ENCODE measurements around the gene ADGRG2.
A peak's percentile ranks its signal among the peaks of the same experiment; 100 is the strongest.
"Not testable (repeated sequence)": the region's sequence is repeated elsewhere in the genome, so short reads cannot be mapped to it uniquely, and the experiment has no call there.

ADGRG2 gene

DNA sequence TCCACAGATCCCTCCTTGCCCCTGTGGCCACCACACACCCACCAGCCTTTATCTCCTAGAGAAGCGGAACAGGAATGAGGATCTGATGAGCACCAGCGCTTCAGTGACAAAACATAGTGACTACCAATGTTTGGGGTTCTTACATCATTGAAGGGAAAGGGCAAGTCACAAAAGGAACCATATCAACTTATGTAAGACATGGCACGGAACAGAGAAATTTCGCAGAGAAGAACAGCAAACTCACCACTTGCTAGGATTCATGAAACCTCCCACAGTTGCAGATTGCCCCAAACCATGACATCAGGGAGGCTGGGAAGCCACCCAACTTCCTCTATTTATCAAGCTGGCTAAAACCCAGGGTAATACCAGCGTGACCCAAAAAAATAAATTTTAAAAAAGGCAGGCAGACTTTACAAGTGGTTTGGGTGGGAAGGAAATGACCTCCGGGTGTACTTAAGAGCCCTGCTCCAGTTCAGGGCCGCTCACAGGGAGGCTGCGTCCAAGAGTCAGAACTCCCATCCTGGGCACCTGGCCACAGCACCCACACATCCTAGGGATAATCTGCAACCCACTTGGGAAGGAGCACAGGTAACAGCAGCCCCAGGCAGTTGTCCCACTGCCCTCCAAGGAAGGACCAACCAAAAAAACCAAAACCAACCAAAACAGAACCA lies 36.0 kb downstream of the ADGRG2 start:
- DNase-seq (ENCODE audit: low spot score) = no peak

DNA sequence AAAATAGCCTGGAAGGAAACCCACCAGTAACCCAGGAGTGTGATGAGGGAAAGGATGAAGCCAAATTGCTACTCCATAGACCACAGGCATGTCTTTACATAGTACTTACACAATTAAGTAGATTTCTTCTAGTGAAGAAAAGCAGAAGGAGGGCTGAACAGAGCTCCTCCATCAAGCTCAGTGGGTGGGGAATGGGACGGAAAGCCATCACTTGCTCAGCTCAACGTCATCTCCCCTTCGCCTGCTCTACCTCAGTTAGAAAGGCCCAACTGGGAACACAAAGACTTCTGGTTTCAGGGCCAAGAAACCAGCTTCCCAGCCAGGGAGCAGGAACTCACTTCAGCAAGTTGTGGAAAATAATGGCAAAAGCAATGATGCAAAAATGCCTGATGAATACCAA lies 36.6 kb downstream of the ADGRG2 start:
- no peak for DNase-seq (ENCODE audit: low spot score)

DNA sequence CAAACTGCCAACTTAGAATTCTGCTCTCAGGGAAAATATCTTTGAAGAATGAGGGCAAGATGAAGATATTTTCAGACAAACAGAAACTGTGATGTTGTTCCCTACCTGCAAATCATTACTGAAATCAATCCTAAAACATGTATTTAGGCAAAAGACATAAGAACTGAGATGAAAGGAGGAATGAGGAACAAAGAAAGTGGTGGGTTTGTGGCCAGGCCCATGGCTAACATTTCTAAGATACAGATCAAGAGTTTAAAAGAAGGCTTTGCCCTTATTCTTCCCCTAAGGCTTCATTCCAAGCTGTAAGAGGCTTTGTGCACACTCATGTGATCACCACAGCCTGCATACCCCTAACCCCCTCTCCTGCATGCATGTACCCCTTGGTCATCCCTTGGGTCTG lies 46.5 kb downstream of the ADGRG2 start:
- DNase-seq (ENCODE audit: low spot score) = no peak

DNA sequence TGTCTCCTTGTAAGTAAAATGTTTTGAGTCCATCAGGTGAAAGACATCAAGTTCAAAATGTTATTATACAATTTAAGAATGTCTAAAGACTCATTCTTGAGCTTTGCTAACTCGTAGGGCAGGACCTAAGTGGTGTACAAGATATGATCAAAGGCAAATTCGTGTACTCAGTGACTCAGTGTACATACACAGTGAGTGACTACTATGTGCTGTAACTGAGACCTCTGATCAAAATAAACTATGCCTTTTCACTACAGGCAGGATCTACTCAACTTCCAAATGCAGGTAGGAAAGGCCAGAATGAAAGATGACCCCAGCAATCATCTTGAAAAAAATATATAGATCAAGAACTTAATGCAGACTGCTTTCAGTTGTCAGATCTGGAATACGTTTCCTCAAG lies 49.9 kb downstream of the ADGRG2 start:
- DNase-seq (ENCODE audit: low spot score) = no peak

DNA sequence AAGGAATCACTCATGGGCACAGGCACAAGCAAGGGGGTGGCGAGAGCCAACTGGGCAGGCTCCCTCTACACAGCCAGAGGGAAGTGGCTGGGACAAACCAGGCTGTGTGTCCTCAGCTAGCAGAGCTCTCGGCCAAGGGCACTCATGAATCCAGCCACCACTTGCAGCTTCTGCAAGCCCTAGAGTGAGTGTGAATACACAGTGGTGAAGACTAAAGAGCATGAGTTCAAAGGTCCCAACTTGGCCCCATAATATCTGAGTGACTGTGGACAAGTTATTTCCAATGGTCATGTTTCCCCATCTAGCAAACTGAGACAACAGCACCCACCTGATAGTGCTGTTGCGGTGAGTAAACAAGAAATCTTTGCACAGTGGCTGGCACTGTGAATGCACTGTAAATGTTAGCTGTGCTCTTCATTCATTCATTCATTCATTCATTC lies 51.7 kb downstream of the ADGRG2 start:
- DNase-seq (ENCODE audit: low spot score) = no peak

DNA sequence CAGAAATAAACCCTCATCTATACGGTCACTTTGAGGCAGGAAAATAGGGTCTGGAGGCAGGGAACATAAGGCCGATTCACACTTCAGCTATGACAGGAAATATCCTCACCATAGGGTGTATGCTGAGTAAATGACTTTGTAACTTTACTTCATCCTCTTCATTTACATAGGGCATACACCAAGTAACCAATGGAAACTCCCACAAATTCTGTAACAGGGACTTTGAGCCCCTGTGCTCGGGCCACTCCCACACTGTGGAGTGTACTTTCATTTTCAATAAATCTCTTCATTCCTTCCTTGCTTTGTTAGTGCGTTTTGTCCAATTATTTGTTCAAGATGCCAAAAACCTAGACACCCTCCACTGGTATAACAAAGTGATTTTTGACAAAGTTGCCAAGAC lies 55.3 kb downstream of the ADGRG2 start:
- DNase-seq (ENCODE audit: low spot score) = not testable (repeated sequence)

DNA sequence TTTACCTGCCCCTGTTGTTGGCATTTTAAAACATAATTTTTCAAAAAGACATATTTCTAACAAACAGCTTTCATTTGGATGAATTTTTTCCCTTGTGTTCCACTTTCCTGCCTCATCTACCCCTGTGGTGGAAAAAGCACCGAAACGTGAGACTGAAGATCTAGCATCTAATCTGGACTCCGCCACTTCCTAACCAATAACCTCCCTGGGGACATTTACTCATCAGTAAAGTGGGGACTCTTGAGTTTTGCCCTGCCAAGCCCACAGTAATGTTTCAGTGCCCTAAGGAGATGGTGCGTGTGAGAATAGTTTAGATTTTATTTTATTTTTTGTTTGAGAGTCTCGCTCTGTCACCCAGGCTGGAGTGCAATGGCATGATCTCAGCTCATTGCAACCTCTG lies 56.7 kb downstream of the ADGRG2 start:
- no peak for DNase-seq (ENCODE audit: low spot score)

DNA sequence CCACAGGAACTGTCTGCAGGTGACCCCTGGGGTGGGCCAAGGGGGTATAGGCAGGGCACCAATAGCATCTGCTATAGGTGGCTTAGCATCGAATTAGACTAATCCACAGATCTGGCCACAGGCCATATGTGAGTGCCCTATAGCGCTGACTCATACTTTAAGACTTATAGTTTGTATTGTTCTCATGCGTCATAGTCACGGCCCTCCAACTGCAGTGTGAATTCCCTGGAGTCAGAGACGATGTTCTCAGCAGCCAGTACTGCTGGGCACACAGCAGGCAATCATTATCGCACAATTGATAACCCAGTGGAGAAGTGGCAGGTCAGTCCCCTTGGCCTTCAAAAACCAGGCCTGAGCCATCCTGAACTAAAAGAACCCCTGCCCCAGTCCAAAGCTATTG lies 58.1 kb downstream of the ADGRG2 start:
- no peak for DNase-seq (ENCODE audit: low spot score)

DNA sequence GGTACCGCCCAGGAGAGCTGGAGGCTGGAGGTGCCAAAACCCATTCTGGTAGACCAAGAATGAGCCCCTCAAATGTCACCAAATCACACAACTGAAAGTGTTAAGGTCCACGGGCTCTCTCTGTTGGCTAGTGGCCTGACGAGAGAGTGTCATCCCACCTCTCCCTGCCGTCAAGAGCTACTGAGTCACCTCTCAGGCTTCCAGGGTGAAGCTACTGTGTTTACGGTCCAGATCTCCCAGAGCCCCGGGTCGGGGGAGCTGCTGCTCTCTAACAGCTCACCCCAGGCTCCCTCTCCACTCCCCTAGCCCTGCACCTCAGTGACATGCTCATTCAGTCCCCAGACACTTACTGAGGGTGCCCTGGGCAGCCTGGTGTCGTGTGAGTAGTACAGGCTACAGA lies 59.2 kb downstream of the ADGRG2 start:
- DNase-seq (ENCODE audit: low spot score) = no peak

DNA sequence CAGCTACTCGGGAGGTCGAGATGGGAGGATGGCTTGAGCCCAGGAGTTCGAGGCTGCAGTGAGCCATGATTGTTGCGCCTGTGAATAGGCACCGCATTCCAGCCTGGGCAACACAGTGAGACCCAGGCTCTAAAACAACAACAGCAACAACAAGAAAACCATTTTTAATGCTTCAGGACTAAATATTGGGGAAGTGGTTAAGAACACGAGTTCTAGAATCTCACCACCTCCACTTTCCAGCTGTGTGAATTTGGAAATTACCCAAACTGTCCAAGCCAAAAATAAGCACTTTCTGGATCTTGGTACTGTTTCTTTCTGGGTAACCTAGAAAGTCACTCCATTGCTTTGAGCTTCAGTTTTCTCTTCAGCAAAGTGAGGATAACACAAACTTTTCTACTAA lies 63.2 kb downstream of the ADGRG2 start:
- DNase-seq (ENCODE audit: low spot score) = no peak

DNA sequence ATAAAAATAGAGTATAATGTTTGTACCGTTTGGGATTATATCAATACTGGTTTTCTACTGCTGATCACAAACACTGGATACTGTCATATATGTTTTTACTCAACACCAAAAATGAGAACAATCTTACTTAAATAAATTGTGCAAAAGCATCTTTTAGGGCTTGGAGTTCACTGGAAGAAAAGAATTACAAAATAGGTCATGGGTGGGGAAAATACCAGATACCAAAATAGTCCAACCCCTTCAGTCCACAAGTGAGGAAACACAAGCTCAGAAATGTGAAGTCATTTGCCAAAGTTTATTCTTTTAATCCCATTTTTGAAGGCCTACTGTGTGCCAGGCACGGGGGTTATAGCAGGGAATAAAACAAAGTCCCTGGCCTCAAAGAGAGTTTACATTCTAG lies 64.4 kb downstream of the ADGRG2 start:
- no peak for DNase-seq (ENCODE audit: low spot score)

DNA sequence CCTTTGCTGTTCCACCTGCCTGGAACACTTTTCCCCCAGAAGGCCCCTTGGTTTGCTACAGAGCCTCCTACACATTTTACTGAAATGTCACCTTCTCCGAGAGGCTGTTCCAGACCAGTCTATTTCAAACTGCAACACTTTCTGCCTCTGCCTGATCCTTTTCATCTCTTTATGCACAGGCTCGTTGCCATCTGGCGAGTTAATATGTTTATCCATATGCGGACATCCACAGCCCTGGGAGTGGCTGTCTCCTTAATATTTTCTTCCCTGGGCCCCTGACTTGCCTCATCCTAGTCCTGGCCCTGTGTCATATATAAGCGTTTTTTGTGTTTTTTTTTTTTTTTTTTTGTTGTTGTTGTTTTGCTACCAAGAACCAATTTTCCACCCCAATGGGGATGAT lies 73.2 kb downstream of the ADGRG2 start:
- no peak for DNase-seq (ENCODE audit: low spot score)

DNA sequence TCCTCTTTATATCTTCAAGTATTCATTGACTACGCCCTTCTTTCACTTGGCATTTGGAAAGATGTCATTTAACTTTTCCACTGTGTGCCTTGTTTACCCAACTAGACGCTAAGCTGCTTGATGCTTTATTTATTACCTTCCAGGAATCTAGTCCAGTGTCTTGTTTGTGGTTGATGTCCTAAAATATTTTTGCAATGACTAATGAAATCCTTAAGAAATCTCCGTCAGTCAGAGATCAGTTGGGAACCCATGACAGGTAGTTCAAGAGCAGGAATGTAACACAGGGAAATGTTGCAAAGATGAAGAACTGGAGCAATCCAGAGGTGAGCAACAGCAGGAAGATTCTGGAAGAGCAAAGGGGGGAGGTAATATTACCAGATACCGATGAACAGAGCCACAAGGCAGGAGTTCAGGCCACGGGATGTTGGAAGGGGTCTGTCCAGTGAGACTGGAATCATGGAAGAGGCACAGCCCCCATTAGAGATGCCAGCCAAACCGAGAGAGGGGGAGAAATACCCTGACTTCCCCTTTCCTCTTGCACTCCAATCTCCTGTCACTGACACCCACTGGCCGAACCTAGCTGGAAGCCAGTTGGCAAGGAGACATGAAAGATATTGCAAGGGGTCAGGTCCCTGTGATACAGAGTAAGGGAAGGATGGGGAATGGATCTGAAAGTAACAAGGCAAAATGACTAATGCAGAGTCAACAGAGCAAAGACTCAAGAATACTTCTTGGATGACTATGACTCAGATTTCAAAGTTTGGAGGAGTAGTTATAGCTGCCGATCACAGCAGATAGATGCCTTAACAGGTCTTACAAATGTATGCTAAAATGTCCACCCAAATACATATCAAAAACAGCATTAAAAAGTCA lies 75.7 kb downstream of the ADGRG2 start:
- no peak for DNase-seq (ENCODE audit: low spot score)

DNA sequence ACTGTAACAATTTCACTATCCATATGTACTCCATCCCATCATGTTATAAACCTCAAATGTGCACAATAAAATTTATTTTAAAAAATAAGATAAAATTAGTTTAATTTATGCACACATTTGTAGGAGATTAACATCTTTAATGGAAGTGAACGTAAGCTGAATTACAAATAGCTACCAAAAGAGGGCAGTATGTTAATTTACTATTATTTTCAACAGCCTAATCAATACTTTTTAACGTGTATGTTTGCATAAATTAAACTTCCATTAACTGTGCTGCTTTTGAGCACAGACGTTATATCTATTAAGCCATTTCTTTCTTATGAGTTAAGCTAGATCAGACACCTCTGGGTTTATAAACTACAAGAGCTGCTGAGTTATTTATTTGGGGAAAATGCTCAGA lies 81.9 kb downstream of the ADGRG2 start:
- DNase-seq (ENCODE audit: low spot score) = no peak

DNA sequence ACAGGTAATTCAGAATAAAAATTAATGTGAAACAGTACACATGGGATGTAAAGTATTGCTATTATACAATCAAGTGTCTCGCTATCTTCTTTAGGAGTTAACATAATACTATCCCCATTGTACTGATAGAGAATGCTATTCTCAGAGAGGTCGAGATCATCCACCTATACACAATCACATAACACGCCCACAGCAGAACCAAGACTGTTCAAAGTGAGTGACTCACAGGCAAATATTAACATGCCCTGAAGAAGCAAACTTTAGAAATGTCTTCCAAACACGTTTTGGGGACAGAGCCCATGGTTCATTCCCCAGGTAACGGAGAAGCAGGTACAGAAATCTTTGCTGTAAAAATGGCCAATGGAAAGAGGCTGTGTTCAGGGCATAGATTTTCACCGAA lies 88.2 kb downstream of the ADGRG2 start:
- DNase-seq (ENCODE audit: low spot score) = no peak

DNA sequence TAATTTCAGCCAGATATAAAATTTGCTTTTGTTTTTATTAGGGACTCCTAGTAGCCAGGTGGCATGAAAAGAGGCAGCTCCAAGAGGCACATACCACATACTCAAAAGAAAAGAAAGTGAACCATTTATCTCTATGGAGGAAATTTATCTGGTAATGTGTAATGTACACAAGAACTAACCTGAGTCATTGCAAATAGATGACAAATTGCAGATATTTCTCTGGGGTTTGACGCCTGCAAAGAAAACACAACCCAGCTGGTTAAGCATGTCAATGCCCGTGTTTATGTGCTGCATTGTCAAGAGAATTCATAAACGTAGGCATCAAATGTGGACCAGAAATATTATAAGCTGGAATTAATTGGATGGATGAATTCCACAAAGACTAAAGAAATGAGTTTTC lies 91.5 kb downstream of the ADGRG2 start:
- no peak for DNase-seq (ENCODE audit: low spot score)

DNA sequence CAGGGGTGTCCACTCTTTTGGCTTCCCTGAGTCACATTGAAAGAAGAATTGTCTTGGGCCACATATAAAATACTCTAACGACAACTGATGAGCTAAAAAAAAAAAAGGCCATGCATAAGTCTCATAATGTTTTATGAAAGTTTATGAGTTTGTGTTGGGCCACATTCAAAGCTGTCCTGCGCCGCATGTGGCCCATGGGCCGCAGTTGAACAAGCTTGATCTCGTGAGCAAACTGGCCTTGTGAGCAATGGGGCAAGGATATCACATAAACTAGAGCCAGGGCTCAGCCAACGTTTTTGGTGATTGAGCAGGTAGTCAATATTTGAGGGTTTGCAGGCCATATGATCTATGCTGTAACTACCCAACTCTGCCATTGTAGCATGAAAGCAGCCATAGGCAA lies 93.7 kb downstream of the ADGRG2 start:
- no peak for DNase-seq (ENCODE audit: low spot score)

DNA sequence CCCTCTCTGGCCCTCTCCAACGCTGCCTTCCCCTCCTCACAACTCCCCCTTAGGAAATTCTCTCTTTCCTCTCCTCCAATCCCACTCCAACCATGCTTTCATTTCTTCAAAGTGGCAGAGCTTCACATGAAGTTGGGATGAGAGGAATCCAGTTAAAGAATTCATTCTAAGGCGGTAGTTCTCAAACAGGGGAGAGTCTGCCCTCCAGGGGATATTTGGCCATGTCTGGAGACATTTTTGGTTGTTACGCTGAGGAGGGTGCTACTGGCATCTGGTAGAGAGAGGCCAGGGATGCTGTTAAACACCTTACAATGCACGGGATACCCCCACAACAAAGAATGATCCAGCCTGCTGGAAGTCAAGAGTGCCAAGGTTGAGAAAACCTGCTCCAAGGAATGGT lies 97.9 kb downstream of the ADGRG2 start:
- no peak for DNase-seq (ENCODE audit: low spot score)

DNA sequence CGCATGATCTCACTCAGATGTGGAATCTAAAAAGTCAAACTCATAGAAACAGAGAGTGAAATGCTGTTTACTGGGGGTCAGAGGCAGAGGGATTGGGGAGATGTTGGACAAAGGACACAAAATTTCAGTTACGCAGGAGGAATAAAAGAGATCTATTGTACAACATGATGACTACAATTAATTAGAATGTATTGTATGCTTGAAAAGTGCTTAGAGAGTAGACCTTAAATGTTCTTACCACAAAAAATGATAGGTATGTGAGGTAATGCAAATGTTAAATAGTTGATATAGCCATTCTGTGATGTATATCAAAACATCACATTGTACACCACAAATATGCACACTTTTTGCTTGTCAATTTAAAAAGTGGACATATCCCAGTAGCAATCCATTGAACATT lies 102.3 kb downstream of the ADGRG2 start:
- no peak for DNase-seq (ENCODE audit: low spot score)

DNA sequence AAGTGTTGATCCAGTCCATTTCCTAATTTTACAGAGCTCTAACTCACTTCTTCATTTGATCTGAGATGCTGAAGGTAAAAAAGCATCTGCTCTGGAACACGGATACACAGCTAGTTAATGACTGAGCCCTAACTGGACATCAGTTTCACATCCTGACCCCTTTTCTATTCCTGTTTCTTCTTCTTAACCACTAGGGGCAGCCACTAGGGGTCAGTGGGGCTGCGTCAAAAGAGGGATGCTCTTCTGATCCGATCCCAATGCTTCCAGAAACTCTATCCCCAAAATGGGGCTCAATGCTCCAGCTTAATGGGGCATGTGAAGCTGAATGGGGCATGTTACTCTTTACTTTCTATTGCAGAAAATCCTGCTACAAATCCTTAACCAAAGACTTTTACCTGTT lies 105.0 kb downstream of the ADGRG2 start:
- DNase-seq (ENCODE audit: low spot score) = peak; percentile 2

DNA sequence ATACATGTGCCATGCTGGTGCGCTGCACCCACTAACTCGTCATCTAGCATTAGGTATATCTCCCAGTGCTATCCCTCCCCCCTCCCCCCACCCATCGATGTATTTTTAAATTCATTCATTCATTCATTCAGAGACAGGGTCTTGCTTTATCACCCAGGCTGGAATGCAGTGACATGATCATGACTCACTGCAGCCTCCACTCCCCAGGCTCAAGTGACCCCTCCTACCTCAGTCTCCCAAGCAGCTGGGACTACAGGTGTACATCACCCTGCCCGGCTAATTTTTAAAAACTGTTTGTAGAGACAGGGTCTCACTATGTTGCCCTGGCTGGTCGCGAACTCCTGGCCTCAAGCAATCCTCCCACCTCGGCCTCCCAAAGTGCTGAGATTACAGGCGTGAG lies 105.7 kb downstream of the ADGRG2 start:
- DNase-seq (ENCODE audit: low spot score) = not testable (repeated sequence)

DNA sequence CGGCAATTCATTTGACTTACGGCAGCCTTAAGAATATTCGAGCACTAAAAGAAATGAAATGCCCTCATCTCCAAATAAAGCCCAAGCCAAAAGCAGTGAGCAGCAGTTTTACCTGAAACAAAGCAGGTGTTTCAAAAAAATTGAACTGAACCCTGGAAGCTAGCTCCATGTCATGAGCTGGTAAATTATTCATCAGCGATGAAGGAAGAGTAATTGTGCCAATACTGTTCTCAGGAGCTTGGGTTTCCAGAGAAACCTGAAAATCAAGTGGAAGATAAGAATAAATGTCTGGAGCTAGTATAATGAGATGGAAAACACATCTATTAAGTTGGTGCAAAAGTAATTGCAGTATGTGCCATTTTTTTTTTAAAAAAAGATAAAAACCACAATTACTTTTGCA lies 114.4 kb downstream of the ADGRG2 start:
- no peak for DNase-seq (ENCODE audit: low spot score)

DNA sequence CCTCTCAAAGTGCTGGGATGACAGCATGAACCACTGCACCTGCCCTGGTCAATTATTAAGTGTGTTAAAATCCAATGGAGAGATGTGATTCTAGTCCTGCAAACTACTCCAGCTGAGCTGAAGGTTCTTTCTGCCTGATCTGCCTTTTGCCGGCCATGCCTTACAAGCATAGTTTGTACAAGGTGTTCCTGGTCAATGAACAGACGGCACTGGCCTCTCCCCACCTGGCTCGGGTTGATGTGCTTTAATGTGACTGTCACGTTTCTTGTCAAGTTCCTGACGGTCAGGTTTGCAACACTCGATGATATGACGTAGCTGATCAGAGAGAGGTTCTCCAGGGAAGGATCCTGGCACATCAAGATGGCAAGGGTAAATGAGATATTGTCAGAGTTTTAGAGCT lies 115.3 kb downstream of the ADGRG2 start:
- no peak for DNase-seq (ENCODE audit: low spot score)

DNA sequence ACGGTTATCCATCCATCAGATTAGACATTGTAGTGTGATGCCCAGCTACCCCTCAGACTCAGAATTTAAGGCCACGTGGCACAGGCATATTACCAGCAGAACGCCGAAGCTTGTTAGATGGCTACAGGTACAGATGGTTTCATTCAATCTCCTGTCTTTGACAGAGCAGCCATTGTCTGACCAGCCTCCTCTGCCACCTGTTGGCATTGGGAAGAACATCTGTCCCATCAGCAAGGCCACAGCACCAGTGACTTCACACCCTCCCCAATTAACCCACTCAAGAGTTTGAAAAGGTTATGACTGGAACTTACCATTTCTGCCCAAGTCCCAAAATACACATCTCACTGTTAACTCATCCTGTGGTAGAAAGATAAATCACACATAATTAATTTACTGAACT lies 116.4 kb downstream of the ADGRG2 start:
- no peak for DNase-seq (ENCODE audit: low spot score)
